Activated CD8-positive, alpha-beta memory T cell treated with anti-CD3 and anti-CD28 coated beads for 48 hours (primary cell): ENCODE results near the gene ALCAM.

Experiments used
- DNase-seq, 3 experiments: peaks; one replicate each; pipeline ENCODE4 v3.0.0-alpha.2; 2020; ENCODE audit warnings: low read depth in 2 of 3, low spot score in 2 of 3

The ALCAM gene

GRCh38 chr3:105366326-105367062 lies at the start of gene ALCAM:
ALCAM (plus strand) TSS chr3:105366909.
- peak; percentile 64 to 70 (median 67) for DNase-seq

DNA sequence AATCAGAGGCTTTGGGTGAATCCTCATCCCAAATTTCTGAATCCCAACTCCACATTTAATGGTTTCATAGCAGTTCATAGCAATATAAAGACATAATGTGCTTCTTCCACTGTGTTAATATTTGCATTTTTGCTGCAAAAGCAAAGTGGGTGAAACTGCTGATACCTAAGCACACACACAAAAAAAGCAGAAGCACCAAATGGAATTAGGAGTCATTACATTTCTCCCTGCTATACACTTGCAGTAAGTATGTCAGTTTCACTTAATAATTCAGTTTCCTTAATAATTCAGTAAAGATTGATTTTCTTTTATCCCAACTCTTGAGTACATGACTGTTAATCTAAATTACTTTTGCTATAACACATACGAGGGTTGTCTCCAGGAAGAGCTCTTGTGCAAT lies 48.9 kb upstream of the ALCAM start:
- no peak for DNase-seq

DNA sequence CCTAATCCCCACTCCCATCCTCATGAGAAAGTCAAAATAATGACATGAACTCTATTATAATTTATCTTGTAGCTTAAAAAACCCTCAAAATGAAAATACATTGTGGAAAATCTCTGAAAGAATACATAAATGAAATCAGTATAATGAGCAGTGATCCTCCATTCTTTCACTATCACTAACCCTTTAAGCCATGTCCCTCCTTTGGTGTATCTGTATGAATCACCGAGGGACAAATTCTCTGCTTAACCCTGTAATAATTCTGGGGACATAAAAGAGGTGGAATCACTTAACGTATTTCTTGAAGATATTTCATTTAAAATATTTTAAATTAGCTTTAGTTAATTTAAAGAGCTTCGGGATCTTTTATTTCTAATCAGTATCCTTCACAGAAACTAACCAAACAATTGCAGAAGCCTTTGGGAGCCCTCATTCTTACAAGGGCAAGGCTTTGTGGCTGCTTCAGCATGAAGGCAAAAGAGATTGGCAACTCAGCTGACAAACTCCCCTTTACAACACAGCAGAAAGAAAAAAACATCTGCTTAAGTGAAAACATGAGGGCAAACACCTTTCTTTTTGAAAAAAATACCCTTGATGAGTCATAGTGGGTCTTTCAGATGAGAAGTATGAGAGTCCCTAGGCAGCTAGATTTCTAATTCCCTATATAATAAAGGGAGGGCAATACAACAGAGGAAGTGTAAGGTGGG lies 44.0 kb upstream of the ALCAM start:
- DNase-seq, result no peak

DNA sequence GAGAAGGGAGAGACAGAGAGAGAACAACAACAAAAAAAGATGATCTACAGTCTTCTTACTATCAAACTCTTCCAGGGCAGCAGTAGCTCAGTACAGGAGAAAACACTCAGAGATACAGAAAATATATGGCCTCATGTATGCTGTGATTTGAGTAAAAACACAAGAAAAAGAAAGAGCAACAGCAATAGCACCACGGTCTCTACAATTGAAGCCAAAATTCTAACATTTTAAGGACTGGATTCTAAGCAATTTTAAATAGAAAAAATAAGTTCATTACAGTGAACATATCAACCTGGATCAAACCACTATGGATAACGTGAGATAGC lies 43.5 kb upstream of the ALCAM start:
- no peak for DNase-seq

DNA sequence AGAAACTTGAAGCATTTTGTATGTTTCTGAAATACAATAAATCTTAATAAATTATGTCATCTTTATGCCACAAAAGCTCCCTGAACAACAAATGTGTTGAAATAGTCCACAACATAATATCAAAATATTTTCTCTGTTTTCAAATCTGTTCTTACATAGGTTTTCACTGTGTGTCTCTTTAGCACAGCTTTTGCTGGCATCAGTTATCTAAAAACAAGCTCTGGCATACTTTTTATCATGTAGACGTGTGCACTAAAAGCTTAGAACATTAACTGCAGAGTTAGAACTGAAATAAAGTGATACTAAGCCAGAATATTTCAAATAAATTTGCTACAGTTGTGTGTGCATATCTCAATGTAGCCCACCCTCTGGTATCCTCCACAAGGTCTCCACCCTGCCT lies 41.8 kb upstream of the ALCAM start:
- no peak for DNase-seq

GRCh38 chr3:105327662-105328337 lies 38.9 kb upstream of the ALCAM start:
- DNase-seq, result no peak

DNA sequence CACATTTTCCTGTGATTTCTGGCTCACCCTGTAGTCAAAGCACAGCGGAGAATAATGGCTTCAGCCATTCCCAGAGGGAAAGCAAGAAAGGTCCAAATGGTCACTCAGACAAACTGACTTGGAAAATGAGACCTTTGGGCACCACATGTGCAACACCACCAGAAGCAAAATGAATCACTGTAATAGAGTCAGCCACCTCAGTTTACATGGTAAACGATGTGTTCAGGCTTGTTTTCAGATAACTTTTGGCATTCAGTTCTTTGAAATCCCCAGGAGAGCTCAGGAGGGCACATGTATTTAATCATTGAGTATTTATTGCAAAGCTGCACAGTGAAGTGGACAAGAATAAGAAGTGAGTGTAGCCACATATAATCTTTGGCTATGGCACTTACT lies 38.4 kb upstream of the ALCAM start:
- no peak for DNase-seq

DNA sequence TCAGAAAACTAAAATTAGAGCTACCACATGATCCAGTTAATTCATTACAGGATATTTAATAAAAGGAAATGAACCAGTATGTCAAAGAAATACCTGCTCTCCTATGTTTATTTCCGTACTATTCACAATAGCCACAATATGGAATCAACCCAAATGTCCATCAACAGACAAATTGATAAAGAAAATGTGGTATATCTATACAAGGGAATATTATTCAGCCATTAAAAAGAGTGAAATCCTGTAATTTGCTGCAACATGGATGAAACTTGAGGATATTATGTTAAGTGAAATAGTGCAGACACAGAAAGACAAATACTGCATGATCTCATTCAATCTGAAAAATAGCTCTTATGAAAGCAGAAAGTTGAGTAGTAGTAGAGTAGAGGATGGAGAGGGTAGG lies 33.7 kb upstream of the ALCAM start:
- DNase-seq, result no peak

- DNase-seq, result no peak
Measured at GRCh38 chr3:105334138-105334882, 32.4 kb upstream of the ALCAM start.

GRCh38 chr3:105339946-105340345 lies 26.8 kb upstream of the ALCAM start:
- DNase-seq, result no peak

GRCh38 chr3:105343991-105344390 lies 22.7 kb upstream of the ALCAM start:
- no peak for DNase-seq

DNA sequence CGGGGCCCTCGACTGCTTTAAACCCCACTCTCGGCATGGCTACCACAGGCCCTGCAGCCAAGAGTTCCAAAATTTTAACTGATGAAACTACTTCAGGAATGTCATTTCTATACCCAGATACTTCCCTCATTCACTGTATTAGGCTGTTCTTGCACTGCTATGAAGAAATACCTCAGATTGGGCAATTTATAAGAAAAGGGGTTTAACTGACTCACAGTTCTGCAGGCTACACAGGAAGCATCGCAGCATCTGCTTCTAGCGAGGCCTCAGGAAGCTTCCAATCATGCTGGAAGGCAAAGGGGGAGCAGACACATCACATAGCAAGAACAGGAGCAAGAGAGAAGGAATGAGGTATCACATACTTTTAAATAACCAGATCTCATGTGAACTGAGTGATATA lies 21.6 kb upstream of the ALCAM start:
- DNase-seq, result no peak

DNA sequence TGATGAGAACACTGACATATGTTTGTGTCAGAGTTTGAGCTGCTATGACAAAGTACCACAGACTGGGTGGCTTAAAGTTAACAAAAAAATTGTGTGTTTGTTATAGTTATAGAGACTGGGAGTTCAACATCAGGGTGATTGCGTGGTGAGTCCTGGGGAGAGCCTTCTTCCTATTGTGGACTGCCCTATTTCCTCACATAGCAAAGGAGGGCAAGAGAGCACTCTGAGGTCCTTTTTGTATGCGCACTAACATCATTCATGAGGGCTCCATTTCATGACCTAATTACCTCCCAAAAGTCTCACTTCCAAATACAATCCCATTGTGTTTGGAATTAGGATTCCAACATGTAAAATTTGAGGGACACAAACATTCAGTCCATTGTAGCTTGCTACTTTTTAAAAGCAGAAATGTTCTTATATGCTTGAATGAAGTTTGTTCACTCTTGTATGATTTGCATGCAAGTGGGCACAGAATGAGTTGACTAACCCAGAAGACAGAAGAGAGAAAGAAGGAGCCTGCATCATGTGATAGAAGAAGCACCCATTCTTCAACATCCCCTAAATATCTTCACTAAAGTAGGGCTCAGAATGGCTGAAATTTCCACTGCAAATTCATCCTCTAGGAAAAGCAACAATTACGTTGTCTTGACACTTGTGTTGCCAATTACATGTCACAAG lies 18.9 kb upstream of the ALCAM start:
- no peak for DNase-seq

- no peak for DNase-seq
Measured at GRCh38 chr3:105348307-105348706, 18.4 kb upstream of the ALCAM start.

- DNase-seq, result no peak
Measured at GRCh38 chr3:105349684-105350387, 16.9 kb upstream of the ALCAM start.

DNA sequence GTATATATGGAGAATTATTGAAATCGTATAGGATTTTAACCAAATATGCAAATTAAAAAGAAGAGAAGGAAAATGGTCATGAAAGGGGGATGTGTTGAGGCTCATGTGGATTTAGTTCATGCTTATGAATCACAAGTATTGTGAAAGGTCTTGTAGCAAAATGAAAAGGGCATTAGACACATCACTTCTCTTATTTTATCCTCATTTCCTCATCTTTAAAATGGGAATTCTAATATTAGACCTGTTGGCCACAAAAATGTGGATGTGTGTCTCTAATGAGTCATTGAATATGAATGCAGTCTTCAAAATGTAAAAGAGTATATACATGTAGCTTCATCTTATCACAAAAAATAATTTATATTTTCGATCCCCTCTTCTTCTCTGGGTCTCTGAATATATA lies 14.9 kb upstream of the ALCAM start:
- no peak for DNase-seq

GRCh38 chr3:105352976-105353375 lies 13.7 kb upstream of the ALCAM start:
- DNase-seq, result no peak

- DNase-seq, result no peak
Measured at GRCh38 chr3:105353485-105354161, 13.1 kb upstream of the ALCAM start.

DNA sequence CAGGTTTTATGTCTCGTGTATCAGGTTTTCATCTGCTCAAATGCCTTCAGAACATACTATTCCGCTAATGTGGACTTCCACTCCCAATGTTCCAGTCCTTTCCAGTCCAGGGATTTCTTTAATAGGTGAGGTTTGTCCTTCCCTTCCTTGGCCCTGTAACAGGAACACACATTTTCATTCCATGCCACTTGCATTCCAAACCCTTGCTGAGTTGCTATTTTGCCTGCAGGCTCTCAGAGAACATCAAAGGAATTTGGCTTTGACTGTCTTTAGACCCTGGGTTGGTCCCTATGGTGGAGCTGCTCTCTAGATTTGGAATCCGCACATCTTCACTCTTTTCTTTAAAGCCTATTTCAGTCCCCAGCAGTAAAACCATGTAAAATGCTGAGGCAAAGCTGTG lies 12.3 kb upstream of the ALCAM start:
- DNase-seq, result no peak
